IMR-90 (cell line): ENCODE measurements around the gene EBP. TPM values are rescaled to one million over a fixed set of nuclear protein-coding genes. Genes with fewer than 3 reads are reported as not detected.

Experiments
- ATAC-seq: fragments of 200-7000 bp; cut with Tn5 transposase; 2 replicates; pipeline ENCODE4 v1.9.1; 2020; ENCODE audit warnings: low read depth, mild to moderate bottlenecking, moderate library complexity
- BruUV-seq: library from RNA; stranded (reverse); fragments of 400-500 nt; replicated peaks from 2 replicates; lab custom pipeline; 2021; lab: Mats Ljungman, UMichigan
- CTCF ChIA-PET: fragments of 300-600 bp; formaldehyde crosslinking; extraction: SDS; loops from one replicate; lab custom pipeline; 2021; ENCODE audit warnings: antibody characterized with exemption; lab: Yijun Ruan, JAX
- POLR2A ChIA-PET: fragments of 300-600 bp; sonication (Branson Sonifier 250); formaldehyde crosslinking; loops from one replicate; lab custom pipeline; 2022; ENCODE audit warnings: antibody characterized with exemption; ENCODE audit not compliant: unreplicated experiment; lab: Charles Lee
- DNase-seq: peaks from one replicate; pipeline ENCODE4 v3.0.0; 2013
- H2AFZ ChIP-seq: replicated peaks from 2 replicates; pipeline ENCODE3; 2013; ENCODE audit warnings: low read length, mild to moderate bottlenecking; ENCODE audit not compliant: poor library complexity
- H2AK5ac ChIP-seq: 2 replicates; pipeline ENCODE4 v1.6.1; 2013; ENCODE audit warnings: low read depth, low read length, inconsistent platforms
- H2AK9ac ChIP-seq: replicated peaks from 2 replicates; pipeline ENCODE3; 2013; ENCODE audit warnings: mild to moderate bottlenecking, low read depth, low read length, moderate library complexity; ENCODE audit not compliant: poor library complexity
- H2BK120ac ChIP-seq: 2 replicates; pipeline ENCODE4 v1.6.1; 2013; ENCODE audit warnings: low read depth, low read length, inconsistent platforms
- H2BK15ac ChIP-seq: 3 replicates; pipeline ENCODE4 v1.6.1; 2013; ENCODE audit warnings: low read depth, low read length, inconsistent platforms
- H2BK20ac ChIP-seq: 2 replicates; pipeline ENCODE4 v1.6.1; 2013; ENCODE audit warnings: low read depth, mild to moderate bottlenecking, inconsistent platforms, low read length, moderate library complexity
- H2BK5ac ChIP-seq: 2 replicates; pipeline ENCODE4 v1.6.1; 2013; ENCODE audit warnings: mild to moderate bottlenecking, low read depth, low read length, inconsistent platforms; ENCODE audit not compliant: poor library complexity, severe bottlenecking
- H3K14ac ChIP-seq: replicated peaks from 2 replicates; pipeline ENCODE4 v1.6.1; 2013; ENCODE audit warnings: low read depth, low read length, inconsistent platforms
- H3K18ac ChIP-seq: 2 replicates; pipeline ENCODE4 v1.6.1; 2013; ENCODE audit warnings: low read depth, low read length, control low read depth
- H3K23ac ChIP-seq: 2 replicates; pipeline ENCODE4 v1.6.1; 2013; ENCODE audit warnings: low read depth, low read length, inconsistent platforms
- H3K27ac ChIP-seq: 2 replicates; pipeline ENCODE4 v1.5.1; 2013; ENCODE audit warnings: mild to moderate bottlenecking, control low read depth, low read length; ENCODE audit not compliant: insufficient read depth
- H3K27me3 ChIP-seq: 2 replicates; pipeline ENCODE4 v1.6.1; 2013; ENCODE audit warnings: low read length; ENCODE audit not compliant: control insufficient read depth, insufficient read depth
- H3K36me3 ChIP-seq: 2 replicates; pipeline ENCODE4 v1.6.1; 2013; ENCODE audit warnings: low read length, mixed read lengths; ENCODE audit not compliant: control insufficient read depth, insufficient read depth
- H3K4ac ChIP-seq: 2 replicates; pipeline ENCODE4 v1.6.1; 2013; ENCODE audit warnings: low read depth, low read length, inconsistent platforms
- H3K4me1 ChIP-seq: 2 replicates; pipeline ENCODE4 v1.6.1; 2013; ENCODE audit warnings: low read length, mixed read lengths; ENCODE audit not compliant: control insufficient read depth, insufficient read depth
- H3K4me2 ChIP-seq: 2 replicates; pipeline ENCODE4 v1.6.1; 2013; ENCODE audit warnings: low read depth, mild to moderate bottlenecking, control low read depth, low read length, moderate library complexity
- H3K4me3 ChIP-seq: 2 replicates; pipeline ENCODE4 v1.5.1; 2013; ENCODE audit warnings: low read depth, mild to moderate bottlenecking, control low read depth, low read length, moderate library complexity; ENCODE audit not compliant: insufficient read depth
- H3K56ac ChIP-seq: 2 replicates; pipeline ENCODE4 v1.6.1; 2013; ENCODE audit warnings: low read length, inconsistent platforms; ENCODE audit not compliant: insufficient read depth; ENCODE audit errors: extremely low read depth
- H3K79me1 ChIP-seq, 2 experiments: 2 replicates each; pipeline ENCODE4 v1.6.1; 2013; ENCODE audit warnings: low read length in 2 of 2, inconsistent platforms in 1 of 2, low read depth in 1 of 2
- H3K9ac ChIP-seq: 2 replicates; pipeline ENCODE4 v1.6.1; 2013; ENCODE audit warnings: low read depth, low read length, control low read depth
- H3K9me1 ChIP-seq: 2 replicates; pipeline ENCODE4 v1.6.1; 2013; ENCODE audit warnings: low read length, inconsistent platforms; ENCODE audit not compliant: insufficient read depth
- H3K9me3 ChIP-seq: 2 replicates; pipeline ENCODE4 v1.6.1; 2013; ENCODE audit warnings: low read length; ENCODE audit not compliant: control insufficient read depth, insufficient read depth
- H4K20me1 ChIP-seq: 2 replicates; pipeline ENCODE4 v1.6.1; 2013; ENCODE audit warnings: low read length, inconsistent platforms; ENCODE audit not compliant: insufficient read depth
- H4K5ac ChIP-seq: 2 replicates; pipeline ENCODE4 v1.6.1; 2013; ENCODE audit warnings: mild to moderate bottlenecking, low read depth, low read length, control low read depth
- H4K8ac ChIP-seq, 2 experiments: 2 replicates each; pipeline ENCODE4 v1.6.1; 2013; ENCODE audit warnings: low read depth in 2 of 2, low read length in 2 of 2, control low read depth in 1 of 2, inconsistent platforms in 1 of 2
- H4K91ac ChIP-seq: 2 replicates; pipeline ENCODE4 v1.6.1; 2013; ENCODE audit warnings: low read depth, low read length, inconsistent platforms; ENCODE audit not compliant: insufficient read depth
- BHLHE40 ChIP-seq: fragments of 150-350 bp; IDR thresholded peaks from 2 replicates; pipeline ENCODE4 v1.6.1; 2016; ENCODE audit warnings: mild to moderate bottlenecking, low read depth, low read length
- CEBPB ChIP-seq: IDR thresholded peaks from 2 replicates; pipeline ENCODE4 v1.6.1; 2012; ENCODE audit warnings: low read depth, low read length, improper control_type of control experiment
- FOS ChIP-seq: fragments of 150-350 bp; IDR thresholded peaks from 2 replicates; pipeline ENCODE4 v1.6.1; 2016; ENCODE audit warnings: low read depth, low read length
- MAFK ChIP-seq: IDR thresholded peaks from 2 replicates; pipeline ENCODE4 v1.6.1; 2012; ENCODE audit warnings: low read depth, low read length, improper control_type of control experiment
- MXI1 ChIP-seq: IDR thresholded peaks from 2 replicates; pipeline ENCODE4 v1.6.1; 2012; ENCODE audit warnings: low read depth, mild to moderate bottlenecking, low read length, moderate library complexity, borderline replicate concordance
- NFE2L2 ChIP-seq: fragments of 150-350 bp; IDR thresholded peaks from 2 replicates; pipeline ENCODE4 v1.6.1; 2016; ENCODE audit warnings: low read depth, mild to moderate bottlenecking, low read length
- POLR2A ChIP-seq: IDR thresholded peaks from 2 replicates; pipeline ENCODE4 v1.6.1; 2012; ENCODE audit warnings: mild to moderate bottlenecking, low read depth, low read length
- RAD21 ChIP-seq: IDR thresholded peaks from 2 replicates; pipeline ENCODE4 v1.6.1; 2012; ENCODE audit warnings: low read length, improper control_type of control experiment
- RFX5 ChIP-seq: IDR thresholded peaks from 2 replicates; pipeline ENCODE4 v1.8.0; 2012; ENCODE audit warnings: low read depth, mild to moderate bottlenecking, low read length, moderate library complexity
- USF2 ChIP-seq: fragments of 150-350 bp; IDR thresholded peaks from 2 replicates; pipeline ENCODE4 v1.6.1; 2017; ENCODE audit warnings: mild to moderate bottlenecking, antibody characterized with exemption, low read length, low read depth
- WGBS, 2 experiments: methylation state at CpG; one replicate each; pipeline versions ENCODE4 v1.1.5 to v1.1.7; 2013; ENCODE audit warnings: missing lambda C conversion rate in 2 of 2; ENCODE audit not compliant: insufficient read length in 1 of 2; ENCODE audit errors: extremely low coverage in 2 of 2; 5-methylcytosine and 5-hydroxymethylcytosine counted together
- dilution Hi-C: fragments of 300-500 bp; cut with HindIII; formaldehyde crosslinking; loops from one replicate; pipeline ENCODE4 v1.14.3; 2018; ENCODE audit warnings: low sequenced_read_pairs; ENCODE audit not compliant: unreplicated experiment
- in situ Hi-C: fragments of 300-500 bp; cut with MboI; formaldehyde crosslinking; loops from 3 replicates; pipeline ENCODE4 v1.14.3; 2019; ENCODE audit warnings: low sequenced_read_pairs, inconsistent platforms, mixed read lengths
- intact Hi-C: fragments of 100-400 bp; cut with micrococcal nuclease; formaldehyde crosslinking; loops from 2 replicates; pipeline ENCODE4 v1.10.0; 2022
- polyA plus RNA-seq, 3 experiments: library from polyadenylated mRNA; depleted of rRNA; stranded (reverse); fragments of >200 nt; gene quantifications; 2 replicates each; pipeline ENCODE4 v1.2.3, GENCODE V29; 2012; ENCODE audit warnings: low replicate concordance in 1 of 3
- total RNA-seq: library from RNA; depleted of rRNA; stranded (reverse); fragments of >200 nt; gene quantifications from 2 replicates; pipeline ENCODE4 v1.2.3, GENCODE V29; 2012

Gene EBP
- total and polyA plus RNA-seq, 2 of the 4 experiments (the other 2 are of a cell fraction), result 39.4 to 78.9 TPM

DNA sequence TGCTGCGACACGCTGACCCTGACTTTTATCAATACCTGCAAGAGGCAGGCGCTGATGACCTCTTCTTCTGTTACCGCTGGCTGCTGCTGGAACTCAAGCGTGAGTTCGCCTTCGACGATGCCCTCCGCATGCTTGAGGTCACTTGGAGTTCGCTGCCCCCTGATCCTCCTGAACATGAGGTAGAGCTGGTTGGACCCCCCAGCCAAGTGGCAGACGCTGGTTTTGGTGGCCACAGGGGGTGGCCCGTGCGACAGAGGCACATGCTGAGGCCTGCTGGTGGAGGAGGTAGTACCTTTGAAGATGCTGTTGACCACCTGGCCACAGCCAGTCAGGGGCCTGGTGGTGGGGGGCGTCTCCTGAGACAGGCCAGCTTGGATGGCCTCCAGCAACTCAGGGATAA, 38.4 kb downstream of the EBP start:
- H2BK15ac ChIP-seq, result no peak overlapping the region
- H4K91ac ChIP-seq, result no peak overlapping the region
- DNase-seq (no peak), ATAC-seq (no peak)
- no peak overlapping the region for H2AFZ ChIP-seq
- POLR2A ChIA-PET, result no interaction called here
- CTCF ChIA-PET, result no interaction called here
- H4K5ac ChIP-seq, result no peak overlapping the region
- H3K14ac ChIP-seq, result no peak overlapping the region
- intact Hi-C loops (no loop called here), dilution Hi-C loops (no loop called here), in situ Hi-C loops (no loop called here)
- H3K56ac ChIP-seq, result no peak overlapping the region
- no peaks in the 10 kb centered on the region; the same call in 1 of the 2 replicates for H3K4me1 ChIP-seq
- H2BK120ac ChIP-seq, result no peak overlapping the region
- no peak overlapping the region for H3K18ac ChIP-seq
- no TSS peak for BruUV-seq
- peaks cover 0 to 5% of the 10 kb centered on the region in 2 experiments; a peak in 2 of 4 replicates for H3K79me1 ChIP-seq
- H2BK5ac ChIP-seq, result no peak overlapping the region
- H2AK9ac ChIP-seq, result no peak overlapping the region
- H2BK20ac ChIP-seq, result no peak overlapping the region
- H4K8ac ChIP-seq, result no peak overlapping the region
- H3K4me2 ChIP-seq, result no peak overlapping the region
- no peaks in the 10 kb centered on the region for H3K27me3 ChIP-seq
- peaks cover 6% of the 10 kb centered on the region; the same call in 1 of the 2 replicates for H3K9me1 ChIP-seq
- TF ChIP-seq FOS (no peak), BHLHE40 (no peak), MAFK (no peak), RAD21 (no peak), POLR2A (no peak), CEBPB (no peak), RFX5 (no peak), NFE2L2 (no peak), USF2 (no peak), MXI1 (no peak)
- no peak overlapping the region for H3K4ac ChIP-seq
- no peaks in the 10 kb centered on the region for H4K20me1 ChIP-seq
- H3K23ac ChIP-seq, result no peak overlapping the region
- H3K36me3 ChIP-seq, result peaks cover 27% of the 10 kb centered on the region
- no peak overlapping the region for H3K4me3 ChIP-seq
- no peaks in the 10 kb centered on the region for H3K9me3 ChIP-seq
- WGBS, 2 experiments, result 89% methylated on average over 8 of the region's 14 CpGs; no CpG with 5 or more reads in 1 of the 2 experiments
- no peak overlapping the region for H3K9ac ChIP-seq
- no peak overlapping the region for H3K27ac ChIP-seq
- H2AK5ac ChIP-seq, result no peak overlapping the region
